GOT3 (cell line): Measurements from ENCODE around the gene DGKH.
"Not testable (repeated sequence)": the region's sequence is repeated elsewhere in the genome, so short reads cannot be mapped to it uniquely, and the experiment has no call there.

Experiments used
- DNase-seq: peaks from one replicate; lab custom pipeline; 2025; ENCODE audit warnings: mixed read lengths; lab: John Stamatoyannopoulos, UW

DGKH gene

GRCh38 chr13:42164557-42165125 lies 116.2 kb downstream of the DGKH start:
- DNase-seq, result no peak

GRCh38 chr13:42168496-42168895 lies 120.0 kb downstream of the DGKH start:
- DNase-seq, result no peak

GRCh38 chr13:42170029-42170428 lies 121.6 kb downstream of the DGKH start:
- DNase-seq, result no peak

- DNase-seq, result no peak
Measured at GRCh38 chr13:42173789-42174343, 125.4 kb downstream of the DGKH start.

- DNase-seq, result no peak
Measured at GRCh38 chr13:42174344-42175162, 126.1 kb downstream of the DGKH start.

GRCh38 chr13:42176294-42176693 lies 127.8 kb downstream of the DGKH start:
- DNase-seq, result no peak

GRCh38 chr13:42177189-42177588 lies 128.7 kb downstream of the DGKH start:
- DNase-seq, result no peak

- DNase-seq, result no peak
Measured at GRCh38 chr13:42181381-42181953, 133.0 kb downstream of the DGKH start.

- DNase-seq, result no peak
Measured at GRCh38 chr13:42189061-42189460, 140.6 kb downstream of the DGKH start.

- DNase-seq, result no peak
Measured at GRCh38 chr13:42190529-42190928, 142.1 kb downstream of the DGKH start.

GRCh38 chr13:42211704-42212464 lies 163.4 kb downstream of the DGKH start:
- no peak for DNase-seq

- DNase-seq, result no peak
Measured at GRCh38 chr13:42214446-42214845, 166.0 kb downstream of the DGKH start.

GRCh38 chr13:42215578-42216421 lies 167.4 kb downstream of the DGKH start:
- DNase-seq, result no peak

- DNase-seq, result no peak
Measured at GRCh38 chr13:42216422-42216735, 167.9 kb downstream of the DGKH start.

GRCh38 chr13:42218576-42218975 lies 170.1 kb downstream of the DGKH start:
- no peak for DNase-seq

GRCh38 chr13:42219051-42219450 lies 170.6 kb downstream of the DGKH start:
- no peak for DNase-seq

GRCh38 chr13:42219876-42220275 lies 171.4 kb downstream of the DGKH start:
- DNase-seq, result no peak

GRCh38 chr13:42221121-42221765 lies 172.8 kb downstream of the DGKH start:
- DNase-seq, result no peak

GRCh38 chr13:42223681-42224080 lies 175.2 kb downstream of the DGKH start:
- no peak for DNase-seq

- no peak for DNase-seq
Measured at GRCh38 chr13:42225051-42225450, 176.6 kb downstream of the DGKH start.

- DNase-seq, result not testable (repeated sequence)
Measured at GRCh38 chr13:42226759-42227158, 178.3 kb downstream of the DGKH start.
